HG02678 (cell line): ENCODE results near the gene PKP1.
"Not testable (repeated sequence)": the region's sequence is repeated elsewhere in the genome, so short reads cannot be mapped to it uniquely, and the experiment has no call there.

ENCODE experiments used
- ATAC-seq: cut with Tn5 transposase; IDR thresholded peaks from one replicate; pipeline ENCODE4 v1.9.1; 2021; ENCODE audit warnings: mild to moderate bottlenecking, moderate library complexity; ENCODE audit not compliant: unreplicated experiment

PKP1 gene

DNA sequence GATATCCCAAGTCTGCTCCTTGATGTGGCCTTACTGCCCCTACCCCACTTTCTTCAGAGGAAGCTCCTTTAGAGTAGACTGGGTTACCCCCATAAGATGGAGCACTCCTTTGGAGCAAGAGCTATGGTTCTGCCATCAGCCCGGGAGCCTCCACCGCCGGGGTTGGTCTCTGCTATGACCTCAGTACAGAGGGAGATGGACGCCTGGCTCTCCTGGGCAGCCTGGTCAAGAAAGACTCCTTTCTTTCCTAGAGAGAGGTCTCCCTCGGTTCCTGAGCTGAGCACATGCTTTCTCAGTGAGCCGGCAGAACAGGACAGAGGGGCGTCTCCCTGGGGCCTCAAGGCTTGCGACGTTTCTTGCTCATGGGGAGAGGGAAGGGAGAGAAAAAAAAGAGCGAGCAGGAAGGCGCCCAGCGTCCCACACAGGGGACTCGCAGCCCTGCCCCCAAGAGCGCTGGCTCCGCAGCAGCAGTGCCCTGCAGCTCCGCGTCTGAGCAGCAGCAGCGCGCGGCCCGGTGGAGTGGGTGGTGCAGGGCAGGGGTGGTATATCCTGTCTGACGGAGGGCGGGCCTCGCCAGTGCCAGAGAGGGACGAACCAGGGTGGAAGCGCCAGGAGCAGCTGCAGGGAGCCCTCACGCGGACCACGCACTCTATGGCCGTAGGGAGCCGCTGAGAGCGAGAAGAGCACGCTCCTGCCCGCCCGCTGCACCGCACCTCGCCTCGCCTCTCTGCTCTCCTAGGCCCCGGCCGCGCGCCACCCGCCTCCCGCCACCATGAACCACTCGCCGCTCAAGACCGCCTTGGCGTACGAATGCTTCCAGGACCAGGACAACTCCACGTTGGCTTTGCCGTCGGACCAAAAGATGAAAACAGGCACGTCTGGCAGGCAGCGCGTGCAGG is at the start of gene PKP1:
Gene PKP1 (plus strand): TSS at position 576 of the 899 bp plus-strand sequence. CDS start 197 bp downstream, at position 773.
- ATAC-seq, result no peak

- not testable (repeated sequence) for ATAC-seq
Observed at GRCh38 chr1:201239646-201240045, 43.7 kb upstream of the PKP1 start.

- ATAC-seq, result no peak
Observed at GRCh38 chr1:201240171-201240570, 43.1 kb upstream of the PKP1 start.

DNA sequence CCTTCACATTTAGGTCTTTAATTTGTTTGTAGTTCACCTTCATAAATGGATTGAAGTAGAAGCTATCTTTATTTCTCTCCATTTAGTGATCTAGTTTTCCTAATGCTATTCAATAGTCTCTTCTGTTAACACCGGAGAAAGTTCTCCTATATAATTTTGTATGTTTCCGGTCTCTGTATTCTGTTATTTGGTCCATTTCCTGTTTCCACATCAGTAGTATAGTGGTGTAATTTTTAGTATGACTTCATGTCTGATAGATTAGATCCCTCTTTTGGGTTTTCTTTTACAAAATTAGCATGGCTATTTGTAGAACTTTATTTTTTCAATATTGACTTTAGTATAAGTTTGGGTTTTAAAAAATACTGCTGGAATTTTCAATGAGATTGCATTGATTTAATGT is 41.6 kb upstream of the PKP1 start:
- ATAC-seq, result no peak

GRCh38 chr1:201245082-201245481 is 38.2 kb upstream of the PKP1 start:
- ATAC-seq, result no peak

DNA sequence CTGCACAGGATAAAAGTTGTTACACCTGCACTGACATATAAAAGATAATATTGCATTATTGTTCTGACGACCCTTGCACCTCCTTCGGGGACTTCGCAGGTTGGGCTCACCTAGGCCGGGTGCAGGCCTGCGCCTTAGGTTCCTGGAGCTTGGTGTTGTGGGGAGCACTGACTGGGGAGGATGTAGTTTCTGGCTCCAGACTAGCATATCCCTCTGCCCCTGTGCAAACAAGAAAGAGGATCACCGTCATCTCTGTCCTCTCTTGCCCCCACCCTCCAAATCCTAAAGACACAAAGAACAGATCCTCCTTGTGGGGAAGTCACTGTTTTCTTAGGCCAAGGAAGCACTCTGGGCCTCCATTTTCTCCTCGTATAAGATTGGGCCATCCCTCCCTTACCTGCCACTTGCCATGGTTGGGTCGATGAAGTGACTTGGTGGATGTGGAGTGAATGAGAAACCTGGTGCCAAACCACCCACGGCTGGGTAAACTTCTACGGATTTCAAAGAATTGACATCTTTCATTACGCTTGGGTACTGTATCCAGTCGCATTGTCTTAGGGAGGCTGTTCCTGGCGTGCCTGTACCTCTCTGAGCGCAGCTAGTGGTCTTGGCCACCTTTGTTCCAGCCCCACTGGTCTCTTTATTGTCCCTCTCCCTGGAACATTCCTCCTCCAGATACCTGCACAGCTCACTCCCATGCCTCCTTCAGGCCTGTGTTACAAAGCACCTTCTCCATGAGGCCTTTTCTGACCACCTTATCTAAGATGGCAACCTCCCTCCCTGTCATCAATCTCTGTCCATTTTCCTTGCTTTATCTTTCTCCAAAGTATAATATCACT is 34.4 kb upstream of the PKP1 start:
- no peak for ATAC-seq

- no peak for ATAC-seq
Observed at GRCh38 chr1:201250326-201251011, 32.8 kb upstream of the PKP1 start.

DNA sequence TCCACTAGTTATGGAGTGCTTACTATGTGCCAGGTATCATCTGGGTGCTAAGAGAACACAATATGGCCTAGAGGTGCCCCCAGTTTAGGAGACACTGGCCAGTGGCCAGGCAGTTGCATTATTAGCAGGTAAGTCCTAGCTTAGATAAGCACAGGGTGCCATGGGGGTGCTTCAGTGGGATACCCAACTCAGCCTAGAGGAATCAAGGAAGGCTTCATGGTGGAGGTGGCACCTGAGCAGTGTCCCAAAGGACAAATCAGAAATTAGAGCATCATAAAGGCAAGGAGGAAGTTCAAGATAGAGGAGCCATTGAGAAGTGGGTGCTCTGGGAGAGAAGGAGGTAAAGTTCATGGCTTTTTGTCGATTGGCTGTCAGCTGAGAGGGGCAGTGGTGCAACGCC is 31.9 kb upstream of the PKP1 start:
- no peak for ATAC-seq

DNA sequence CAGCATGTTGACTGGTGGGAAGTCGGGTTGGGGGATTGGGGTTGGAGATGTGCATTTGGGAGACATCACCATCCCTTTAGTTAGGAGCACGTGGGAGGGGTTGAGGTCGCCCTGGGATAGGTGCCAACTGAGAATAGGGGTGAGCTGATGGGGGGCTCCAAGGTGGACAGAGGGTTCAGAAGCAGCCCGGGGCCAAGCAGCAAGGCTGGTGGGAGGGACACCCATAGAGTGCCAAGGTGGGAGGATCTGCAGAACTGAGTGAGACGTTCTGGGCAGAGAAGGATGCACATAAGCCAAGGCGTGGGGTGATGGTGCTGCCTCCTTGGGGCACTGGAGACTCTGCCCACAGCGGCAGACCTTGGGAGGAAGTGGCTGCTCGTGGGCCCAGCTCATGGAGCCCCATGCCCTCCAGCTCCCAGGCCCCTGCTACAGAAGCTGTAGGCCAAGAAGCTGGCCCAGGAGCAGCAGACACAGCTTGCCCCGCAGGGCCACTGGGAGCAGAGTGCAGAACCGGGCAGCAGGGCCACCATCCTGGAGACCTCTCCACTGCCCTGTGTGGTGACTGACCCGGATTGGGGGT is 31.4 kb upstream of the PKP1 start:
- ATAC-seq, result no peak

DNA sequence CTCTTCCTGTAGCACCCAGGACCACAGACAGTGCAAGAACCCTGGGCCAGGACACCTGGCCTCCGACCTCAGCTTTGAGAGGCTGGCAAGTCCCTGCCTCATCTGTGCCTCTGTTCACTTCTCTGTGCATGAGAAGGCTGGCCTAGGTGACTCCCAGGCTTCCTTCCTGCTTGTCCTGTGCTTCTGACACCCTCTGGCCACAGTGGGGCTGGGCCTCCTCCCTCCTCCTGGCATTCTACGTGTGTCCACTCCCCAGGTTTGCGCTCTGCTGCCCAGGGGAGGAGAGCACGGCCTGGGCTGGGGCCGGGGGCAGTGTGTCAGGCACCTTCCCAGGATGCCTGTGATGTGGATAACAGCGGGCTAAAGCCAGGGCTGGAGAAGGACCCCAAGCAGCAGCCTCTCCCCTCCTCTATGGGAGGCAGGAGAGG is 30.3 kb upstream of the PKP1 start:
- no peak for ATAC-seq

GRCh38 chr1:201253411-201253810 is 29.9 kb upstream of the PKP1 start:
- no peak for ATAC-seq

DNA sequence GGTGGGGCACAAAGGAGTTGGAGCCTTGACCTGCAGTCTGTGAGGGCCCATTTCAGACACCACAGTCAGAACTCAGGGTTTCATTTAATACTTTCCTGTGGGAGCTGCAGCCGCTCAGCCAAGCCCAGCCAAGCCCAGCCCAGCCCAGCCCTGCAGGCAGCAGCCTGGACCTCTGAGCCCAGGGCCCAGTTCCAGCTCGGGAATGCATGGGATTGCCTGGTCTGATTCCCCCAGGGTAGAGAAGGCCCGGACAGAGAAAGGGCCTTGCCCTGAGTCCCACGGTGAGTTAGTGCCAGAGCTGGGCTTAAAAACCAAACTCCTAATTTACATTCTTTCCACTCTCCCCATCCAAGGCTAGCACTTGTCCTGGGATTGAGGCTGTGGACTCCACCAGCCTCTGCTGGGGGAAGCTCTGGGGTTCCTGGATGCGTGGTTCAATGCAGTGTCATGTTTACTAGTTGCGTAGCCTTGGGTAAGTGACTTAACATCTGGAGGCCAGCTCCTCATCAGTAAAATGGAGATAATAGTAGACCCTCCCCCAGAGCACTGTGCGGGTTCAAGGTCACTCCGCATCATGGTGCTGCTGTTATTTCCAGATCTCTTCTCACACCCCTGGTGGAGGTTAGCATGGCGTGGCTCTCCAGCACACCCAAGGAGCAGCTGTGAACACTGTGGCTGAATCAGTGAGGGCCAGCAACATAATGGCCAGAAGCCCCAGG is 29.2 kb upstream of the PKP1 start:
- no peak for ATAC-seq

DNA sequence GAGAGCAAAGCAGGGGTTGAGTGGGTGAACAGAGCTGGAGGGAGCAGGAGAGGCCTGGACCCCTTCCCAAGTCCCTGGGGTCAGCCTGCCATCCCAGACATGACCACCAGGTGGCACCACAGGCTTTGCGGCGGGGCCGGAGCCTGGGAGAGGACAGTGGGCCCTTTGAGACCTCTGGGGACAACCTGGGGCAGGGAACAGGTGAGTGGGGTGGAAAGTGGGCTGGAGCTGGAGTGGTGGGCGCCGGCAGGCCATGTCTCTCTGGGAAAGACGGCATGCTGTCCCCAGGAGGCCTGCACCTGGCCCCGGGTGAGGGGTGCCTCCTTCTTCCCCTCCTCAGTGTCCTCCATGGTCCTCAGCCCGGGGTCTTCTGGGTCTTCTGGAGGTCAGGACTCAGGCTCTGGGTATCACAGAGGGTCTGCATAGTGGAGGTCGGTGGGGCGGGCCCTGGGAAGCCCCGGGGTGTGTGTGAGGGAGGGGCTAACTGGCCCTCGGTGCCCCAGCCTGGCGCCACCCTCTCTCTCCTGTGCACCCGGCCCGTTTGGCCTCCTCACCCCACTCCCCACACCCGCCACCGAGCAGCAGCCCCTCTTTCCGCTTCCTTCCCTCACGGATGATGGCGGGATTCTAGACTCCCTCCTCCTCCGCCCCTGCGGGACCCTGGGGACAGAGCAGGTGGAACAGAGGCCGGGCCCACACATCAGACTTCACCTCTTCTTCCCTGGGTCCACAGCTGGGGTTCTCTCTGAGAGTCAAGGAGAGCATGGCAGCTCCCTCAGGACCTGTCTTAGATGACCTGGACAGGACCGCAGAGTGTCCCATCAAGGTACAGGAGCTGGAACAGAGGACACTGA is 28.5 kb upstream of the PKP1 start:
- ATAC-seq, result no peak

DNA sequence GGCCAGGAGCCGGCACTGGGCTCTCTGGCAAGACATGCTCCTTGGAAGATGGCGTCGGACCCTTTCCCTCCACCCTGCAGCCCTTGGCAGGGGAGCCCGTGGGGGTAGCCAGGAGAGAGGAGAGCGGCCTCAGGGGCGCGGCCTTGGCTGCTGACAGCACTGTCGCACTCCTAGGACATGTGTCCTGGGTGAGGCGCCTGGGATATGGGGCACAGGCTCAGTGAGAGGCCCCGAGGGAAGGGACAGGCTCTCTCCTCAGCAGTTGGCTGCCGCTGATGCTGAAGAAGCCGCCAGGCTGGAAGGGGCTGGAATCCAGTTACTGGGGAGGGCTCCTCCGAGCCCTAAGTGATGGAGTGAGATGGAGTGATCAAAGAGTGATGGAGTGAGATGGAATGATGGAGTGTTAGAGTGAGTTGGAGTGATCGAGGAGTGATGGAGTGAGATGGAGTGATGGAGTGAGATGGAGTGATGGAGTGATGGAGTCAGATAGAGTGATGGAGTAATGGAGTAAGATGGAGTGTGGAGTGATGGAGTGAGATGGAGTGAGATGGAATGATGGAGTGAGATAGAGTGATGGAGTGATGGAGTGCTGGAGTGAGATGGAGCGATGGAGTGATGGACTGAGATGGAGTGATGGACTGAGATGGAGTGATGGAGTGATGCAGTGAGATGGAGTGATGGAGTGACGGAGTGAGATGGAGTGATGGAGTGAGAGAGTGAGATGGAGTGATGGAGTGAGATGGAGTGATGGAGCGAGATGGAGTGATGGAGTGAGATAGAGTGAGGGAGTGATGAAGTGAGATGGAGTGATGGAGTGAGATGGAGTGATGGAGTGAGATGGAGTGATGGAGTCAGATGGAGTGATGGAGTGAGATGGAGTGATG is 27.6 kb upstream of the PKP1 start:
- no peak for ATAC-seq

DNA sequence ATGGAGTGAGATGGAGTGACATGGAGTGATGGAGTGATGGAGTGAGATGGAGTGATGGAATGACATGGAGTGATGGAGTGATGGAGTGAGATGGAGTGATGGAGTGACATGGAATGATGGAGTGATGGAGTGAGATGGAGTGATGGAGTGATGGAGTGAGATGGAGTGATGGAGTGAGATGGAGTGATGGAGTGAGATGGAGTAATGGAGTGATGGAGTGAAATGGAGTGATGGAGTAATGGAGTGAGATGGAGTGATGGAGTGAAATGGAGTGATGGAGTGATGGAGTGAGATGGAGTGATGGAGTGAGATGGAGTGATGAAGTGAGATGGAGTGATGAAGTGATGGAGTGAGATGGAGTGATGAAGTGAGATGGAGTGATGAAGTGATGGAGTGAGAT is 25.2 kb upstream of the PKP1 start:
- ATAC-seq, result not testable (repeated sequence)

GRCh38 chr1:201258763-201259230 is 24.5 kb upstream of the PKP1 start:
- ATAC-seq, result no peak

DNA sequence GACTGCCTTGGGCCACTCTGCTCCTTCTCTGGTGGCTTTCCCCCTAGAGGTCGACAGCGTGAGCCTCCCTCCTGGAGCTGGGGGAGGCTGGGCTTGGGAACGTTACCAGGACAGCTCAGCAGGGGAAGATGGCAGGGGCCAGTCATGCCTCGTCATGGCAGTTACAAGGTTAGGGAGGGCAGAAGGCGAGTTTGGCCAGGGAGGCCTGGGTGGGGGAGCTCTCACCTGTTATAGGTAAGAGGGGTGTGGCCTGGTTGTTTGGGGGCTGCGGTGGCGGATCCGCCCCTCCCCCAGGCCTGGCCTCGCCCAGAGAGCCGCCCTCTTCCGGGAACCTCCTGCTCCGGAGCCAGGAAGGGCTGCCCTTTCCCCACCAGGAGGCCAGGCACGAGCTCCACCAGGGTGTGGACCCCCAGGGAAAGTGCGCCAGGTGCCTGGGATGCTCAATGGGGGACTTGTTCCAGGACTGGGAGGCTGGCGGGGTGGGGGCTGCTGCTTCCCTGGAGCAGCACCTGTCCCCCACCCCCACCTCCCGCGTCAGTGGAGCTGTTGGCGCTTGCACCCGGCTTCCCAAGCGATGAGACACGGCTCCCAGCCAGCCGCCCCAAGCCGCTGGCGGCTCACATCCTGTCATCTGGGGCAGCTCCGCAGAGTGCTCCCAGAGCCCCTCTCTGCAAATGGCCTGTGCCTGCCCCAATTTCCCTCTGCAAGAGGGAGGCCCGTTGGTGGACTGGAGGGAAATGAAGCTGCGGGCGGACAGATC is 23.6 kb upstream of the PKP1 start:
- no peak for ATAC-seq

- ATAC-seq, result no peak
Observed at GRCh38 chr1:201260236-201260590, 23.1 kb upstream of the PKP1 start.
